Activated CD4-positive, alpha-beta T cell treated with anti-CD3 and anti-CD28 coated beads, Interleukin-2, Interleukin-4, amounts not matched to agents 100 ng/mL and 50 ng/mL, durations not matched to agents 16 hours and 8 hours (primary cell): ENCODE data around the gene CDK14.
"Not testable (repeated sequence)": the region's sequence is repeated elsewhere in the genome, so short reads cannot be mapped to it uniquely, and the experiment has no call there.

Experiments
- DNase-seq: peaks from one replicate; pipeline ENCODE4 v3.0.0-alpha.2; 2020; ENCODE audit warnings: low spot score

CDK14 gene

GRCh38 chr7:91164506-91164905 lies 568.4 kb downstream of the CDK14 start:
- no peak for DNase-seq

- no peak for DNase-seq
These were observed 569.1 kb downstream of the CDK14 start for GRCh38 chr7:91165006-91165845.

- no peak for DNase-seq
These were observed 569.7 kb downstream of the CDK14 start for GRCh38 chr7:91165846-91166230.

GRCh38 chr7:91168871-91169829 lies 573.0 kb downstream of the CDK14 start:
- no peak for DNase-seq

GRCh38 chr7:91169830-91170191 lies 573.7 kb downstream of the CDK14 start:
- DNase-seq = no peak

GRCh38 chr7:91173265-91173664 lies 577.1 kb downstream of the CDK14 start:
- not testable (repeated sequence) for DNase-seq

- no peak for DNase-seq
These were observed 584.6 kb downstream of the CDK14 start for GRCh38 chr7:91180746-91181145.

- no peak for DNase-seq
These were observed 585.8 kb downstream of the CDK14 start for GRCh38 chr7:91181949-91182348.

GRCh38 chr7:91182819-91183764 lies 587.0 kb downstream of the CDK14 start:
- no peak for DNase-seq

GRCh38 chr7:91185771-91186170 lies 589.6 kb downstream of the CDK14 start:
- no peak for DNase-seq

- no peak for DNase-seq
These were observed 590.9 kb downstream of the CDK14 start for GRCh38 chr7:91187061-91187460.

GRCh38 chr7:91191771-91192170 lies 595.6 kb downstream of the CDK14 start:
- DNase-seq = no peak

- DNase-seq = no peak
These were observed 597.0 kb downstream of the CDK14 start for GRCh38 chr7:91193141-91193540.

- DNase-seq = no peak
These were observed 598.7 kb downstream of the CDK14 start for GRCh38 chr7:91194841-91195240.

GRCh38 chr7:91196058-91196457 lies 599.9 kb downstream of the CDK14 start:
- DNase-seq = no peak

- no peak for DNase-seq
These were observed 602.2 kb downstream of the CDK14 start for GRCh38 chr7:91198371-91198770.

- DNase-seq = no peak
These were observed 603.5 kb downstream of the CDK14 start for GRCh38 chr7:91199601-91200000.

GRCh38 chr7:91201442-91202113 lies 605.5 kb downstream of the CDK14 start:
- no peak for DNase-seq

GRCh38 chr7:91206361-91206960 lies 610.3 kb downstream of the CDK14 start:
- DNase-seq = no peak

- DNase-seq = no peak
These were observed 616.5 kb downstream of the CDK14 start for GRCh38 chr7:91212582-91212981.

GRCh38 chr7:91226411-91226810 lies 630.3 kb downstream of the CDK14 start:
- DNase-seq = no peak
